PFSK-1 (cell line): ENCODE measurements around the gene ATIC.

ENCODE experiments used
- FOXP2 ChIP-seq: optimal IDR thresholded peaks from 2 replicates; pipeline ENCODE3; 2011; ENCODE audit warnings: borderline replicate concordance, control low read depth, inconsistent platforms; ENCODE audit not compliant: insufficient read depth; ENCODE audit errors: extremely low read length, extremely low read depth
- POLR2AphosphoS5 ChIP-seq: IDR thresholded peaks from 2 replicates; pipeline ENCODE4 v1.6.1; 2012; ENCODE audit warnings: low read depth, mild to moderate bottlenecking, control low read depth, low read length, moderate library complexity
- REST ChIP-seq, 2 experiments: IDR thresholded peaks; 2 replicates each; pipeline versions ENCODE4 v1.6.1 to v1.8.0; 2011 to 2012; ENCODE audit warnings: low read depth in 2 of 2, low read length in 2 of 2, control low read depth in 1 of 2, inconsistent platforms in 1 of 2, mild to moderate bottlenecking in 1 of 2, moderate library complexity in 1 of 2; ENCODE audit not compliant: insufficient read depth in 1 of 2
- SIN3A ChIP-seq: IDR thresholded peaks from 2 replicates; pipeline ENCODE4 v1.6.1; 2012; ENCODE audit warnings: mild to moderate bottlenecking, low read length, moderate library complexity, borderline replicate concordance; ENCODE audit not compliant: insufficient read depth

GRCh38 chr2:215272918-215273317 lies 38.9 kb upstream of the ATIC start:
- no peak for TF ChIP-seq FOXP2
- no peak for TF ChIP-seq POLR2AphosphoS5
- no peak for TF ChIP-seq REST (IDR thresholded peaks at IDR 0.05; ENCODE audit: insufficient read depth in 1 of 2, low read depth in 2 of 2, low read length in 2 of 2)
- no peak for TF ChIP-seq SIN3A
